ENCODE results near the gene RAPGEF6.

DNA sequence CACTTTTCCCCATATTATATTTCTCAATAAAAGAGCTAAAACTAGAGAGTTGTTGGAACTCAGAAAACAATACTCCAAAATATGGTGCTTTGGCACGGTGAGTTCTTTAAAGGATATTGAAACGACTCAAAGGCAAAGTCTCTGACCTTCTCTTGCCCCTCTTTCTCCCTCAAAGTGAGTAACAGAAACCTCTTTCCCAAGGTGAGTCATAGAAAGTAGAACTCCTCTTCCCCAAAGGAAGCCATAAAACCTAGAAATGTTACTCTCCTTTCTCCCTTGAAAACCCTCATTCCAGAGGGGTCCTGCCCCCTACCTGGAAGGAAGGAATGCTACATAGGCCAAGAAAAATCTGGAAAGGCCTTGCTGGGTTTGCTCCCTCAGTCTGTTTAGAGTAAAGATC, 47.5 kb downstream of the RAPGEF6 start:
- TF ChIP-seq, protein P1, sequence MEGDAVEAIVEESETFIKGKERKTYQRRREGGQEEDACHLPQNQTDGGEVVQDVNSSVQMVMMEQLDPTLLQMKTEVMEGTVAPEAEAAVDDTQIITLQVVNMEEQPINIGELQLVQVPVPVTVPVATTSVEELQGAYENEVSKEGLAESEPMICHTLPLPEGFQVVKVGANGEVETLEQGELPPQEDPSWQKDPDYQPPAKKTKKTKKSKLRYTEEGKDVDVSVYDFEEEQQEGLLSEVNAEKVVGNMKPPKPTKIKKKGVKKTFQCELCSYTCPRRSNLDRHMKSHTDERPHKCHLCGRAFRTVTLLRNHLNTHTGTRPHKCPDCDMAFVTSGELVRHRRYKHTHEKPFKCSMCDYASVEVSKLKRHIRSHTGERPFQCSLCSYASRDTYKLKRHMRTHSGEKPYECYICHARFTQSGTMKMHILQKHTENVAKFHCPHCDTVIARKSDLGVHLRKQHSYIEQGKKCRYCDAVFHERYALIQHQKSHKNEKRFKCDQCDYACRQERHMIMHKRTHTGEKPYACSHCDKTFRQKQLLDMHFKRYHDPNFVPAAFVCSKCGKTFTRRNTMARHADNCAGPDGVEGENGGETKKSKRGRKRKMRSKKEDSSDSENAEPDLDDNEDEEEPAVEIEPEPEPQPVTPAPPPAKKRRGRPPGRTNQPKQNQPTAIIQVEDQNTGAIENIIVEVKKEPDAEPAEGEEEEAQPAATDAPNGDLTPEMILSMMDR (conservative IDR thresholded peaks at IDR 0.05; ENCODE audit: low read depth, low read length) = no peak
- no peak for TF ChIP-seq CHD1 (IDR thresholded peaks at IDR 0.05; ENCODE audit: low read depth, low read length)
- TF ChIP-seq POLR2A (IDR thresholded peaks at IDR 0.05; ENCODE audit: low read depth, low read length) = no peak
- no peak for TF ChIP-seq RFX5 (IDR thresholded peaks at IDR 0.05; ENCODE audit: low read depth, low read length)
- no peak for TF ChIP-seq MAZ (IDR thresholded peaks at IDR 0.05; ENCODE audit: borderline replicate concordance, low read depth, low read length)
- TF ChIP-seq CEBPB (IDR thresholded peaks at IDR 0.05; ENCODE audit: low read depth, low read length) = no peak

Measured in IMR-90 (cell line).